Measurements from ENCODE around the gene FAM151A.

Gene FAM151A

GRCh38 chr1:54623216-54624007 lies at the start of gene FAM151A:
FAM151A (minus strand) TSS chr1:54623525; CDS start chr1:54623395, 130 bp downstream.
- DNase-seq = no peak

DNA sequence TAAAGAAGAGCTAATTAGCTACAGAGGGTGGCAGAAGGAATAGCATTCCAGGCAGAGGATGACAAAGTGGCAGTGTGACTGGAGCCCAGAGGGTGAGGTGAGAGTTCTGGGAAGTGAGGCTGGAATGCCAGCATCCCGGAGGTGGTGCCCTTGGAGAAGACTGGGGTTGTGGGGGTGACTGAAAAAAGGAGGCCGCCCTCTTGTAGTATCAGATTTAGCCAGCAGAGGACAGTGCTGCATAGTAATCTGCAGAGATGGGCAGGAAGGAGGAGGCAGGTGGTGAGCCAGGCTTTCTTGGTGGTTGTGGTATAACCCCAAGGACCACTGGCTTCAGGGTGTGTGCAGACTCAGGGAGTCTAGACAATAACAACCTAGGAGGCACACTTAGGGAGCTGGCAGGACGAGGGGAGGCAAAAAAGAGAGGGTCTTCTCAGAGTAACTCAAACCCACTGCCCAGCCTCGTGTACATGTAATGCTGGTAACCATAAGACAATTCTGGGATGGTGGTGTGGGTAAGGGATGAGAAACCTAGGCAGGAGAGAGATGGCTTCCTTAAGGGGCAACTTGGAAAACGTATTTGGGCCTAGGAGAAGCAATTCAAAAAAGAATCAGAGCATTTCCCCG lies 48.8 kb upstream of the FAM151A start:
- DNase-seq = peak; percentile 80

DNA sequence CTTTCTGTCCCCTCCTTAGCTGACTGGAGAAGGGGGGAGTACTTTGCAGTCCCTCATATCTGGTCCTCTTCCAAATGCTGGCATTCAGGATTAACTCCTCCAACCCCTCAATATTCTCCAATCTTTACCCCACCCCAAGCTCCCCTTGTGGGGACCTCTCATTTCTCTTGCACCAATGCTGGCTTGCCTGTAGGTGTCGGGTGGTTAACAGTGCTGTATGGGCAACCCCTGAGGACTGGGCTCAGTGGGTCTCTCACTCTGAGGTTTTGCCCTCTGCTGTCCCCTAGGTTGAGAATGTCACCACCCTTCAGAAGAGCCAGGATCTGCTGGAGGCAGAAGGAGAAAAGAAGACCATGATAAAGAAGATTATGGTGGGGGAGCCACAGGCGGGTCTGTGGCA lies 45.2 kb upstream of the FAM151A start:
- DNase-seq = no peak

DNA sequence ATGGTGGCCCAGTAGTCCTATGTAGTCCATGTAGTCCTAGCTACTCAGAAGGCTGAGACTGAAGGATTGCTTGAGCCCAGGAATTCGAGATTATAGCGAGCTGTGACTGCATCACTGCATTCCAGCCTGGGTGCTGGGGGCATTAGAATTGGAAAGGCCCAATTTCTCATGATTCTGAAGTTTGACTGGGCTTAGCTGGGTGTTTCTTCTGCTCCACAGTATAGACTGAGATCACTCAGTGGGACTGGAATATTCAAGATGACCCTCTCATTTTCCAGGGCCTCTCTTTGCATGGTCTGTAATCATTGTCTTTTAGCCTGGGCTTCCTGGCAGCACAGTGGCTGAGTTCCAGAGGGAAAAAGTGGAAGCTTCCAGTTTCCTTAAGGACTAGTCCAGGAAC lies 44.5 kb upstream of the FAM151A start:
- DNase-seq = no peak

GRCh38 chr1:54666333-54666732 lies 43.0 kb upstream of the FAM151A start:
- no peak for DNase-seq

DNA sequence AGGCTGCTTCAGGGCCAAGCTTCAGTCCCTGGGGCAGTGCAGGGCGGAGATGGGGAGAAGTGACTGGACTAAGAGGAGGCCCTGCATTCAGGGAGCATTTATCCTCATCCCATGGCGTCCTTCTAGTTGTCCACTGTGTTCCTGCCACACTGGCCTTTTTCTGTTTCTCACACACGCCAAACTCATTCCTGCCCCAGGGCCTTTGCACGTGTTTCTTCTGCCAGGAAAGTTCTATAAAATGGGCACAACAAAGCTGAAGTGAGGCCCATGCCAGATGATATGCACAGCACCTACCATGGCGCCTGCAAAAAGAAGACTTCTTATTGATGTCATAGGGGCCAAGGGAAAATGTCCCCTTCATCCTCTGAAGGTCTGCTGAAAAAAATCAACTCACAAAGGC lies 42.5 kb upstream of the FAM151A start:
- DNase-seq = no peak

- DNase-seq = no peak
Measured at GRCh38 chr1:54664364-54664763, 41.0 kb upstream of the FAM151A start.

DNA sequence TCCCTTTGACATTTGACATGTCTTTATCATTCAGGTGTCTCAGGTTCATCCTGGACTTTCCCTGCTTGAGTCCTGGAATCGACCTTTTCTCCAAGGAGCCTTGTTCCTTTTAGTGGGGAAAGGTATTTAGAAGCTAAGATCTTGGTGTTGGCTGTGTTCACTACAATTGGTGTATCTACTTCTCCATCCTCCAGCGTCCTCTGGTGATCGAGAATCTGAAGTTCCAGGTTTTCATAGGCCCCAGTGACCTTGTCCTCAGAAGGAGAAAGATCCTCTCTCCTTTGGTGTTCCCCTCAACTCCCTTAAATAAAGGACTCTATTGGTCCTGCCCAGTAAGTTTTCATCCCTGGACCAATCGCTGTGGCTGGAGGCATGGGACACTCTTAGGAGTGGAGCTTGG lies 40.4 kb upstream of the FAM151A start:
- no peak for DNase-seq

DNA sequence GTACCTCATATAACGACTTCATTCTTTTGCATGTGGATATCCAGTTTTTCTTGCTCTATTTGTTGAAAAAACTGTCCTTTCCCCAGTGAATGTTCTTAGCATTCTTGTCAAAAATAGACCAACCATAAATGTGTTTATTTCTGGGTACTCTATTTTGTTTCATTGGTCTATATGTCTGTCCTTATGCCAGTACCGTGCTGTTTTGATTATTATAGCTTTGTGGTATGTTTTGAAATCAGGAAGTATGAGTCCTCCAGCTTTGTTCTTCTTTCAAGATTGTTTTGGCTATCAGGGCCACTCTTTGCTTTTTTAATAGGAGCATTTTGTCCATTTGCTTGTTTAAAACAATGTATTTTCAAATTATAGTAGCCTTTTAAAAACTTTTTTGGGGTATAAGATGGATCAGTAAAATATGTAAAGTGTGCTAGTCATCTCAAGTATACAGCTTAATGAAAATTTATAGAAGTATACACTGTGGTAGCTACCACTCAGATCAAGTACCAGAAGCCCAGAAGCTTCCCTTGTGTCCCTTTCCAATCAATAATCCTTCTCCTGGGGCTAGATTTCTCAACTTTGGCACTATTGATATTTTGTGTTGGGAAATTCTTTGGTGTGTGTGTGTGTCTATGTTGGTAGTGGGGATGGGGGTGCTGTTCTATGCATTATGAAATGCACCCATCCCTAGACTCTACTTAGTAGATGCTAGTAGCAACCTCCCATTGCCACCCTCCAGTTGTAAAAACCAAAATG lies 35.0 kb upstream of the FAM151A start:
- no peak for DNase-seq

- no peak for DNase-seq
Measured at GRCh38 chr1:54653036-54653435, 29.7 kb upstream of the FAM151A start.

DNA sequence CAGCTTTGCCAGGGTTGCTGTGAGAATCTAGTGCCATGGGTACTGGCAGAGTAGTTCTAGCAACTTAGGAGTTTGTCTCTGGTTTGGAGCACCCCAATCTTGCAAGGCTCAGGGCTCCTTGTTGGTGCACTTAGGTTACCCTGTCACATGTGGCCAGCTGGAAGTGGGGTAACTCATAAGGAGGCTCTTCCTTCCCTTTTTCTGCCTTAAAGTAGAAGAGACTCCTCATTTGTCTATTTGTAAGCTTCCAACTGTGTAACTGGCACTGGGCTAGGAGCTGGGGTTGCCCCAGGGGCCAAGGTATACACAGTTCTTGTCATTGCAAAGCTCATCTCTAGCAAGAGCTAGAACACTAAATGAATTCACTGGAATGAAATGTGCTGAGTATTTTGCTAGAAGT lies 28.8 kb upstream of the FAM151A start:
- DNase-seq = no peak

- DNase-seq = no peak
Measured at GRCh38 chr1:54651608-54652007, 28.3 kb upstream of the FAM151A start.

GRCh38 chr1:54650417-54650816 lies 27.1 kb upstream of the FAM151A start:
- no peak for DNase-seq

DNA sequence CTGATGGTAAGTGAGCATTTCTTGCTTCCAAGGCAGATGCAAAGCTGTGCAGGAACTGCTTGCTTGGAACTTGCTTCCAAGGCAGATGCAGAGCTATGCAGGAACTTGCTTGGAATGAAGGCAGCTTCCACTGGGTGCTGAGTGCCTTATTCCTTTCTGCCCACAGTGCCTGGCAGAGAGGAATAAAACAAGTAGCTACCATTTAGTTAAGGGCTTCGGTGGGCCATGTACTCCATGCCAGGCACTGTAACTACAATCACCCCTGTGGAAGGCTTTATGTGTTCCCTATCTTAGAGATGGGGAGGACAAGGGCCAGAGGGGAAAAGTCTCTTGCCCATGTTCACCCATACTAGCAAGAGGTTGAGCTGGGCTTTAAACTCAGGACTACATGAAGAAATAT lies 26.6 kb upstream of the FAM151A start:
- no peak for DNase-seq

DNA sequence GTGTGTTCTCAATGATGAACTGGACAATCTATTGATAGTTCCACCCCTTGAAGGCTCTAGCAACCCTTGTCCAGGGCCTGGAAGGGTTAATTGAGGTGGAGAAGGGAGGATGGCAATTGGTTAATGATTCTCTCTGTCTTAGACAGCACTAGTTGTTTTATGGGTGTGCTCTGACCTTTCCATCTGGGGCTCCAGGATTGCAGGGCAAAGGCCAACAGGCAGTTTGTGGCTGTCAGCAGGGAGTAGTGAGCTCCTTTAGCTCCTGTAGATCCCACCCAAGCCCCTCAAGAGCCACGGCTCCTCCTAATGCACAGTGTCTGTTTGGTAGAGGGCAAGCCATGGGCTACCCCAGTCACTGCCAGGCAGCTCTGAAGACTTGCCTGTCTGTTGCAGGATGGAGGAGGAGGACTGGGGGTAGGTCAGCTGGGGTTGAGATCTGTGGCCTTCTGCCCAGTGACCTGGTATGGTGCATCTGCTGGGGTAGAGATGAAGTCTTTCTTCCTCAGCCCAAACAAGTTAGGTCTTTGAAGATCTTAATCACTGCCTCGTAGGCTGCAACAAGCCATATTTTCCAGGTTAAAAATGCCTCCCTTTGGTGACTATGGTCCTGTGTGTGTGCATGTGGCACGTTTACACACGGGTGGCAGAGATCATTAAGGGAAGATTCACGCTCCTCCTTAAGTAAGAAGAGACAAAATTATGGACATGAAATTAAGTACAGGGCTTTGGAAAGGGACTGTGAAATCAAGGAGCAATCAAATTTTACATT lies 26.0 kb upstream of the FAM151A start:
- no peak for DNase-seq

DNA sequence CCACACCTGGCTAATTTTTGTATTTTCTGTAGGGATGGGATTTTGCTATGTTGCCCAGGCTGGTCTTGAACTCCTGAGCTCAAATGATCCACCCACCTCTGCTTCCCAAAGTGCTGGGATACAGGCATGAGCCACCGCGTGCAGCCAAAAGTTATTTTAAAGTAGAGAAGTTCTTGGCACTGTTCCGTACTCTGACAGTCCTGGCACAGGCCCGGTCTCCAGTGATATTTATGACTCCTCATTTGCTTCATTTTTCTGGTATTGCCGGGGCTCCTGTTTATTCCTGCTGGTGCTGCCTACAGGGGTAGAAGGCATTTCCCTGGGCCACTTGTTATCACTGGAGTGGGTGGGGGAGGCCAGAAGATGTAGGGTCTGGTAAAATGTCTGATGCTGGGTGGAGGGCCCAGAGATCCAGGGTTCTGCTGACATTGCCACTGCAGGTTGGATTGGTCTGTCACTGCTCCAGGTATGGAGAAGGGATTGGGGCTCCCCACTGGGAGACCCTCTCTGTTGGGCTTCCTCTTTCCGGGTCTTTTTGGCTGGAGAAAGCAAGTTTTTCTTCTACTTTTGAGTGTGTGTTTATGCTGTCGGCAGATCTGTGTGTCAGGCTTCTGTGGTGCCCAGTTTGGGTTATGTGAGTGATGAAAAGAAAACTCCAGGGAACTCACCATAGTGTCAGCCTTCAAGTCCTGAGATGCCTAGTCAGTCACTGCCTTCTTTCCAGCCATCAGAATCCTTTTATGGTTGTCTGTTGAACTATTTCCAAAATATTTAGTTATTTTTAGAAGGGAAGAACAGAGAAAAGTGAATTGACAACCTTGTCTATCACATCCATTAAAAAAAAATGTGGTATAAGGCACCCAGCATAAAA lies 22.7 kb upstream of the FAM151A start:
- no peak for DNase-seq

GRCh38 chr1:54643736-54644135 lies 20.4 kb upstream of the FAM151A start:
- no peak for DNase-seq

DNA sequence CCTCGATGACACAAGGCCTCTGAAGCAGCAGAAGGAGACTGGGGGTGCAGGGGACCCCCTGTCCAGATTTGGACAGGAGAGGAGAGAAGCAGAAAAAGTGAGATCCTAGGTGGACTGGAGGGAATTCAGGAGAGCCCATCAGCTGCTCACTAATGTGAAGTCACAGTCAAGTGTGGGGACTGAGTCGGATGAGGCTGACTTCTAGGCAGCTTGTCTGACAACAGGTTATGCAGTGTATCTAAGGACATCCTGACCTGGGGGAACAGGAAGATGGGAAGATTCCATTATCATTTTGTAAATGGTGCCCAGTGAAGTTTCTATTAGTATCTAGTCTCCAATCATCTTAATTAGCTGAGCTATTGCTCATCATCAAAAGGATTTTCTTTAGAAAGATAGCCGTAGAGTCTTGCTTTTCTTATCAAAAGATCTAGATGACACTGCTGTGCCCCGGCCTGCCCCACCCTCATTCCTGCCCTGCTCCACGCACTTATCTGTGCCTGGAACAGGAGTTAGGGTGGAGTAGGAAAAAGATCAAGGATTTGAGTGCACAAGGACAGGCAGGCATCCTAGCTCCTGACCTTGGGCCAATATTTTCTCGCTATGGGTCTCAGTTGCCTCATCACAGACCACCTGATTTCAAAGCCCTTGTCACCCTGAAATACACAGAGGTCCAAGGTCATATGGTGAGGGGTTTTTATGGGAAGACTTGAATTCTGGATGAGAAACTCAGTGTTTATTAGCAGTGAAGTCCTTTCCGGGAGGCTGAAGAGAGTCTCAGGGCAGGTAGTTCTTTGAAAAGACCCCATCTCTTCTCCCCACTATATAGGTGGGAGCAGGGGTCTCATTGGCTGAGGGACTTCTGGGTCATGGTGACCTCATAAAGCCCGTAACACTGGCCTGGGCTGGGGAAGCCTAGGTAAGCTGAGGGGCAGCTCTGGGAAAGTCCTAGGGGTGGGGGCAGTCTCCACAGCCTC lies 17.8 kb upstream of the FAM151A start, which contains the start of gene MROH7:
MROH7 (plus strand) TSS at position 924 of the 974 bp plus-strand sequence. CDS start 11,141 bp downstream, outside the sequence.
- DNase-seq = no peak

DNA sequence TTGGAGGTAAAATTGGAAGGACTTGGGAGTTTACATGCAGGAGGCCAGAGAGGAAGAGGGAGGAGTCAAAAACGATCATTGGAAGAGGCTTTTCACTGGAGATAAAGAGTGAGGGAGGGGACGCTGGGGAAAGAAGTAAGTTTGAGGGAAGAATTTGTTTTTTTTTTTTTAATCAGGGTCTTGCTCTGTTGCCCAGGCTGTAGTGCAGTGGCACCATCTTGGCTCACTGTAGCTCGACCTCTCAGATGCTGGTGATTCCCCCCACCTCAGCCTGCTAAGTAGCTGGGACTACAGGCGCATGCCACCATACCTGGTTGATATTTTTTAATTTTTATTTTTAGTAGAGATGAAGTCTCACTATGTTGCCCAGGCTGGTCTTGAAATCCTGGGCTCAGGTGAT lies 17.0 kb upstream of the FAM151A start:
- no peak for DNase-seq

All from activated CD4-positive, alpha-beta T cell treated with anti-CD3 and anti-CD28 coated beads, Interleukin-2, Interleukin-6, amounts not matched to agents 100 ng/mL and 50 ng/mL, durations not matched to agents 16 hours and 8 hours (primary cell).